Endodermal cell (in vitro differentiated cells): ENCODE data around the gene ARHGAP35. TPM values are rescaled to one million over a fixed set of nuclear protein-coding genes. Genes with fewer than 3 reads are reported as not detected.
"Not testable (repeated sequence)": the region's sequence is repeated elsewhere in the genome, so short reads cannot be mapped to it uniquely, and the experiment has no call there.

Experiments
- DNase-seq: peaks from one replicate; pipeline ENCODE4 v3.0.0-alpha.2; 2017
- H3K27ac ChIP-seq: 2 replicates; pipeline ENCODE4 v1.5.1; 2013; ENCODE audit warnings: mild to moderate bottlenecking, low read depth, low read length, moderate library complexity
- H3K27me3 ChIP-seq: 2 replicates; pipeline ENCODE4 v1.6.1; 2013; ENCODE audit warnings: mild to moderate bottlenecking, low read length, moderate library complexity; ENCODE audit not compliant: insufficient read depth, control insufficient read depth, poor library complexity, severe bottlenecking
- H3K36me3 ChIP-seq: 2 replicates; pipeline ENCODE4 v1.7.0; 2013; ENCODE audit warnings: mild to moderate bottlenecking, low read length, moderate library complexity; ENCODE audit not compliant: control insufficient read depth, insufficient read depth
- H3K4me1 ChIP-seq: one replicate; pipeline ENCODE4 v1.7.0; 2013; ENCODE audit warnings: low read length; ENCODE audit not compliant: control insufficient read depth, insufficient read depth
- H3K4me3 ChIP-seq: 2 replicates; pipeline ENCODE4 v1.5.1; 2013; ENCODE audit warnings: mild to moderate bottlenecking, low read length, moderate library complexity
- H3K9ac ChIP-seq: 2 replicates; pipeline ENCODE4 v1.6.1; 2013; ENCODE audit warnings: mild to moderate bottlenecking, low read length, moderate library complexity; ENCODE audit not compliant: poor library complexity, severe bottlenecking; ENCODE audit errors: extremely low read depth
- H3K9me3 ChIP-seq: 2 replicates; pipeline ENCODE4 v1.6.1; 2013; ENCODE audit warnings: mild to moderate bottlenecking, low read length, moderate library complexity; ENCODE audit not compliant: control insufficient read depth
- H3K27ac Mint-ChIP-seq: 2 replicates; pipeline ENCODE4 v1.8.0; 2020; ENCODE audit warnings: mixed read lengths
- H3K27me3 Mint-ChIP-seq: 2 replicates; pipeline ENCODE4 v1.8.0; 2021; ENCODE audit warnings: mild to moderate bottlenecking, mixed read lengths; ENCODE audit not compliant: insufficient read depth
- H3K36me3 Mint-ChIP-seq: 2 replicates; pipeline ENCODE4 v1.8.0; 2020; ENCODE audit warnings: low read depth, mixed read lengths
- H3K4me1 Mint-ChIP-seq: 2 replicates; pipeline ENCODE4 v1.8.0; 2020; ENCODE audit warnings: mixed read lengths
- H3K4me3 Mint-ChIP-seq: 2 replicates; pipeline ENCODE4 v1.8.0; 2020; ENCODE audit warnings: mild to moderate bottlenecking, moderate library complexity, mixed read lengths
- H3K9me3 Mint-ChIP-seq: 2 replicates; pipeline ENCODE4 v1.8.0; 2020; ENCODE audit warnings: mild to moderate bottlenecking, mixed read lengths
- WGBS, 2 experiments: methylation state at CpG; one replicate each; pipeline versions ENCODE4 v1.1.5 to v1.1.7; 2013; ENCODE audit warnings: missing lambda C conversion rate in 2 of 2, mixed read lengths in 1 of 2; ENCODE audit not compliant: insufficient coverage in 1 of 2, insufficient read length in 1 of 2; 5-methylcytosine and 5-hydroxymethylcytosine counted together
- total RNA-seq, 2 donors: library from RNA; stranded (reverse); fragmentation: NEBNext Ultra II Directional in 1 of 2; extraction: Animal tissue kit (Norgen Biotek cat#: 25700) in 1 of 2; gene quantifications; 2 replicates in 1 of 2; 3 replicates in 1 of 2; pipeline ENCODE4 v1.2.1, GENCODE V29; 2021
- TF ChIP-seq, protein P1 (sequence below): fragments of 200-600 bp; sonication (generic); conservative IDR thresholded peaks from 2 replicates; pipeline ENCODE4 v1.5.0; 2021; ENCODE audit warnings: antibody characterized with exemption, mild to moderate bottlenecking

Gene ARHGAP35
- total RNA-seq, 2 donors from 2014 or later = 41.4 to 41.6 TPM

DNA sequence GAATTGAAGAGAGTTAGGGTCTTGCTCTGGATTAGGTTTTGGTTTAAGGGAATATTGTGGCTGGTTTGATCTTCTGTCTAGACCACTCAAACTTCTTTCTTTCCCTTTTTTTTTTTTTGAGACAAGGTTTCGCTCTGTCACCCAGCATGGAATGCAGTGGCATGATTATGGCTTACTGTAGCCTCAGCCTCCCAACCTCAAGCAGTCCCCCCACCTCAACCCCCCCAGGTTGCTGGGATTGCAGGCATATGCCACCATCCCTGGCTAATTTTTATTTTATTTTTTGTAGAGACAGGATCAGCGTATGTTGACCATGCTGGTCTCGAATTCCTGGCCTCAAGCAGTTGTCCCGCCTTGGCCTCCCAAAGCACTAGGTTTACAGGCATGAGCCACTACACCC, 21.2 kb downstream of the ARHGAP35 start:
- no peak overlapping the region for H3K27ac Mint-ChIP-seq
- no peaks in the 10 kb centered on the region for H3K27me3 ChIP-seq

GRCh38 chr19:46882751-46883150, 22.0 kb downstream of the ARHGAP35 start:
- not testable (repeated sequence) for H3K4me1 ChIP-seq, H3K4me3 Mint-ChIP-seq, DNase-seq, H3K36me3 Mint-ChIP-seq, H3K27me3 Mint-ChIP-seq, H3K4me1 Mint-ChIP-seq, H3K9me3 Mint-ChIP-seq, H3K27ac ChIP-seq, H3K36me3 ChIP-seq, H3K27me3 ChIP-seq, H3K9ac ChIP-seq, H3K4me3 ChIP-seq, H3K9me3 ChIP-seq
- peak overlapping the region; percentile 55 for H3K27ac Mint-ChIP-seq
- WGBS, 2 experiments = 97 to 98% methylated on average over 3 to 4 of the region's 4 CpGs

More for the DNA sequence above, 21.2 kb downstream of the ARHGAP35 start:
- TF ChIP-seq, protein P1, sequence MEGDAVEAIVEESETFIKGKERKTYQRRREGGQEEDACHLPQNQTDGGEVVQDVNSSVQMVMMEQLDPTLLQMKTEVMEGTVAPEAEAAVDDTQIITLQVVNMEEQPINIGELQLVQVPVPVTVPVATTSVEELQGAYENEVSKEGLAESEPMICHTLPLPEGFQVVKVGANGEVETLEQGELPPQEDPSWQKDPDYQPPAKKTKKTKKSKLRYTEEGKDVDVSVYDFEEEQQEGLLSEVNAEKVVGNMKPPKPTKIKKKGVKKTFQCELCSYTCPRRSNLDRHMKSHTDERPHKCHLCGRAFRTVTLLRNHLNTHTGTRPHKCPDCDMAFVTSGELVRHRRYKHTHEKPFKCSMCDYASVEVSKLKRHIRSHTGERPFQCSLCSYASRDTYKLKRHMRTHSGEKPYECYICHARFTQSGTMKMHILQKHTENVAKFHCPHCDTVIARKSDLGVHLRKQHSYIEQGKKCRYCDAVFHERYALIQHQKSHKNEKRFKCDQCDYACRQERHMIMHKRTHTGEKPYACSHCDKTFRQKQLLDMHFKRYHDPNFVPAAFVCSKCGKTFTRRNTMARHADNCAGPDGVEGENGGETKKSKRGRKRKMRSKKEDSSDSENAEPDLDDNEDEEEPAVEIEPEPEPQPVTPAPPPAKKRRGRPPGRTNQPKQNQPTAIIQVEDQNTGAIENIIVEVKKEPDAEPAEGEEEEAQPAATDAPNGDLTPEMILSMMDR = no peak
- Mint-ChIP-seq H3K27me3 (no peaks in the 10 kb centered on the region), H3K9me3 (no peaks in the 10 kb centered on the region), H3K36me3 (peaks cover 3% of the 10 kb centered on the region), H3K4me3 (no peak overlapping the region), H3K4me1 (no peaks in the 10 kb centered on the region)
- Histone ChIP-seq H3K4me1 (no peaks in the 10 kb centered on the region), H3K9ac (no peak overlapping the region), H3K36me3 (no peaks in the 10 kb centered on the region), H3K9me3 (no peaks in the 10 kb centered on the region), H3K4me3 (no peak overlapping the region), H3K27ac (peak overlapping the region; percentile 41)
- 94 to 100% methylated on average over 4 of the region's 4 CpGs for WGBS, 2 experiments
- DNase-seq = peak; percentile 26

GRCh38 chr19:46885411-46885810, 24.6 kb downstream of the ARHGAP35 start:
- Histone ChIP-seq H3K27ac (no peak overlapping the region), H3K4me3 (no peak overlapping the region), H3K36me3 (no peaks in the 10 kb centered on the region), H3K27me3 (no peaks in the 10 kb centered on the region), H3K4me1 (no peaks in the 10 kb centered on the region), H3K9ac (no peak overlapping the region), H3K9me3 (no peaks in the 10 kb centered on the region)
- no peaks in the 10 kb centered on the region for H3K4me1 Mint-ChIP-seq
- no peak for DNase-seq
- peaks cover 8% of the 10 kb centered on the region for H3K36me3 Mint-ChIP-seq
- TF ChIP-seq, protein P1 = no peak
- WGBS, 2 experiments = 100% methylated on average over 1 of the region's 2 CpGs; no CpG with 5 or more reads in 1 of the 2 experiments
- peaks cover 5% of the 10 kb centered on the region for H3K9me3 Mint-ChIP-seq
- H3K4me3 Mint-ChIP-seq = no peak overlapping the region
- H3K27ac Mint-ChIP-seq = no peak overlapping the region
- no peaks in the 10 kb centered on the region for H3K27me3 Mint-ChIP-seq
